GM18499 (cell line): ENCODE measurements around the gene PTGIS.

Source experiments
- ATAC-seq: cut with Tn5 transposase; IDR thresholded peaks from one replicate; pipeline ENCODE4 v1.9.1; 2021; ENCODE audit warnings: moderate number of reproducible peaks; ENCODE audit not compliant: insufficient read depth, unreplicated experiment

PTGIS gene

DNA sequence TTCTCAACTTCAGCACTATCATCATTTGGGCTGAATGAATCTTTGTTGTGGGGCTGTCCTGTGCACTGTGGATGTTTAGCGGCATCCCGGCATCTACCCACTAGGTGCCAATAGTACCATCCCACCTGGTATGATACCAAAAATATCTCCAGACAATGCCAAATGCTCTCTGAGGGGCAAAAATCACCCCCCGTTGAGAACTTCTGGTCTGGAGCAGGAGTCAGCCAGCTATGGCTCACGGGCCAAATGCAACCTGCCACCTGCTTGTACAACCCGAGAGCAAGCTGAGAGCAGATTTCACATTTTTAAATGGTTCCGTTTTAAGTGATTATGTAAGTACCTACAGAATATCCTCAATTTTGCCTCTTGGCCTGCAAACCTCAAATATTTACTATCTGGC, 112.2 kb downstream of the PTGIS start:
- no peak for ATAC-seq
